OCI-LY3 (cell line): ENCODE results near the gene LRBA.

Source experiments
- CTCF ChIP-seq: fragments of 200-600, 300-600 bp; sonication (generic); IDR thresholded peaks from 2 replicates; pipeline ENCODE4 v1.5.1; 2014; ENCODE audit warnings: antibody characterized with exemption, low read length, low read depth
- EZH2phosphoT487 ChIP-seq: fragments of 200-600 bp; shearing (Covaris generic); IDR thresholded peaks from 2 replicates; pipeline ENCODE4 v1.6.1; 2018; ENCODE audit warnings: antibody characterized with exemption, mixed run types, low read depth

GRCh38 chr4:150943818-150944217 lies 71.3 kb downstream of the LRBA start:
- TF ChIP-seq CTCF (no peak), EZH2phosphoT487 (no peak)
